H1 (cell line): Measurements from ENCODE around the gene MED12L. TPM values are rescaled to one million over a fixed set of nuclear protein-coding genes. Genes with fewer than 3 reads are reported as not detected.

Source experiments
- CHD1 ChIP-seq: IDR thresholded peaks from 2 replicates; pipeline ENCODE4 v1.6.1; 2012; ENCODE audit warnings: low read depth, low read length, improper control_type of control experiment
- EP300 ChIP-seq, 2 experiments: IDR thresholded peaks; 1 replicate in 1 of 2; 2 replicates in 1 of 2; pipeline ENCODE4 v1.6.1; 2011 to 2012; ENCODE audit warnings: low read depth in 2 of 2, low read length in 2 of 2, mild to moderate bottlenecking in 2 of 2, borderline replicate concordance in 1 of 2, inconsistent platforms in 1 of 2, moderate library complexity in 1 of 2
- JUN ChIP-seq: IDR thresholded peaks from 2 replicates; pipeline ENCODE4 v1.6.1; 2011; ENCODE audit warnings: low read depth, mild to moderate bottlenecking, improper control_type of control experiment, low read length
- KDM1A ChIP-seq: fragments of 200-600, 300-600 bp; sonication (generic); IDR thresholded peaks from 2 replicates; pipeline ENCODE4 v1.7.1; 2016; ENCODE audit warnings: mild to moderate bottlenecking, low read length, borderline replicate concordance
- RNF2 ChIP-seq: fragments of 200-900, 300-1000 bp; sonication (generic); IDR thresholded peaks from 2 replicates; pipeline ENCODE4 v1.7.1; 2016; ENCODE audit warnings: borderline replicate concordance, low read depth, mild to moderate bottlenecking, antibody characterized with exemption, low read length; ENCODE audit not compliant: poor library complexity, severe bottlenecking; ENCODE audit errors: missing control alignments
- TAF7 ChIP-seq: optimal IDR thresholded peaks from 2 replicates; pipeline ENCODE3; 2011; ENCODE audit warnings: low read depth, mild to moderate bottlenecking, inconsistent platforms, low read length, moderate library complexity, borderline replicate concordance
- polyA plus RNA-seq, 7 experiments: library from polyadenylated mRNA; depleted of rRNA in 3 of 7; stranded (reverse) in 5 of 7; unstranded in 2 of 7; fragments of >200 nt in 5 of 7; fragments of 200-250 nt in 2 of 7; gene quantifications; 1 replicate in 5 of 7; 2 replicates in 1 of 7; 4 replicates in 1 of 7; pipeline versions ENCODE4 v1.2.1 to v1.2.3, GENCODE V29; 2011 to 2013; ENCODE audit warnings: missing spikeins in 2 of 7, mixed read lengths in 2 of 7
- total RNA-seq: library from RNA; stranded (reverse); fragmentation: NEBNext Ultra II Directional; extraction: Animal tissue kit (Norgen Biotek cat#: 25700); gene quantifications from 2 replicates; pipeline ENCODE4 v1.2.1, GENCODE V29; 2021
- TF ChIP-seq, protein P1 (sequence below): fragments of 300-600 bp; sonication (generic); IDR thresholded peaks from 2 replicates; pipeline ENCODE4 v1.7.1; 2012; ENCODE audit warnings: low read length, moderate library complexity, mild to moderate bottlenecking, inconsistent platforms; ENCODE audit not compliant: insufficient replicate concordance

MED12L gene
- total and polyA plus RNA-seq, 2 of the 8 experiments (the other 6 are each of a cell fraction or from before 2014, with no cell fraction given): 3.6 to 26.2 TPM

DNA sequence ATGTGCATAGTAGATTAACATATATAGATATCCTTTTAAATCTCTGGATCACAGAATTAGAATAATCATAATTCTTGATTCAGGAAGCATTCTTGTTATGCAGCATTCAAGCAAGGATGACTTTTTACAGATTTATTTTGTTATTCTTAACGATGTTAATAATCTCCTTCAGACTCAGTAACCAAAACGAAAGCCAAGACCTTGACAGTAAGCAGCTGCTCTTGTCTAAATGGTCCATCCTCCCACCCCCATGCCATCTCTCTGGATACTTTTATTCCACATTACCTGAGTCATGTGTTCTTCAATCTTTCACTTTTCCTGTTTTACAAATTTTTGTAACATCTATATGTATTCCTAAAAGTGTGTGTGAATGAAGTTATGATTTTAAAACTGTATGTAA, 150.9 kb downstream of the MED12L start (continued):
- TF ChIP-seq KDM1A: no peak
- no peak for TF ChIP-seq RNF2
- TF ChIP-seq CHD1: no peak
- no peak for TF ChIP-seq EP300 (IDR thresholded peaks at IDR 0.05; ENCODE audit: borderline replicate concordance in 1 of 2, low read depth in 2 of 2, low read length in 2 of 2)
- TF ChIP-seq JUN: no peak
- TF ChIP-seq, protein P1, sequence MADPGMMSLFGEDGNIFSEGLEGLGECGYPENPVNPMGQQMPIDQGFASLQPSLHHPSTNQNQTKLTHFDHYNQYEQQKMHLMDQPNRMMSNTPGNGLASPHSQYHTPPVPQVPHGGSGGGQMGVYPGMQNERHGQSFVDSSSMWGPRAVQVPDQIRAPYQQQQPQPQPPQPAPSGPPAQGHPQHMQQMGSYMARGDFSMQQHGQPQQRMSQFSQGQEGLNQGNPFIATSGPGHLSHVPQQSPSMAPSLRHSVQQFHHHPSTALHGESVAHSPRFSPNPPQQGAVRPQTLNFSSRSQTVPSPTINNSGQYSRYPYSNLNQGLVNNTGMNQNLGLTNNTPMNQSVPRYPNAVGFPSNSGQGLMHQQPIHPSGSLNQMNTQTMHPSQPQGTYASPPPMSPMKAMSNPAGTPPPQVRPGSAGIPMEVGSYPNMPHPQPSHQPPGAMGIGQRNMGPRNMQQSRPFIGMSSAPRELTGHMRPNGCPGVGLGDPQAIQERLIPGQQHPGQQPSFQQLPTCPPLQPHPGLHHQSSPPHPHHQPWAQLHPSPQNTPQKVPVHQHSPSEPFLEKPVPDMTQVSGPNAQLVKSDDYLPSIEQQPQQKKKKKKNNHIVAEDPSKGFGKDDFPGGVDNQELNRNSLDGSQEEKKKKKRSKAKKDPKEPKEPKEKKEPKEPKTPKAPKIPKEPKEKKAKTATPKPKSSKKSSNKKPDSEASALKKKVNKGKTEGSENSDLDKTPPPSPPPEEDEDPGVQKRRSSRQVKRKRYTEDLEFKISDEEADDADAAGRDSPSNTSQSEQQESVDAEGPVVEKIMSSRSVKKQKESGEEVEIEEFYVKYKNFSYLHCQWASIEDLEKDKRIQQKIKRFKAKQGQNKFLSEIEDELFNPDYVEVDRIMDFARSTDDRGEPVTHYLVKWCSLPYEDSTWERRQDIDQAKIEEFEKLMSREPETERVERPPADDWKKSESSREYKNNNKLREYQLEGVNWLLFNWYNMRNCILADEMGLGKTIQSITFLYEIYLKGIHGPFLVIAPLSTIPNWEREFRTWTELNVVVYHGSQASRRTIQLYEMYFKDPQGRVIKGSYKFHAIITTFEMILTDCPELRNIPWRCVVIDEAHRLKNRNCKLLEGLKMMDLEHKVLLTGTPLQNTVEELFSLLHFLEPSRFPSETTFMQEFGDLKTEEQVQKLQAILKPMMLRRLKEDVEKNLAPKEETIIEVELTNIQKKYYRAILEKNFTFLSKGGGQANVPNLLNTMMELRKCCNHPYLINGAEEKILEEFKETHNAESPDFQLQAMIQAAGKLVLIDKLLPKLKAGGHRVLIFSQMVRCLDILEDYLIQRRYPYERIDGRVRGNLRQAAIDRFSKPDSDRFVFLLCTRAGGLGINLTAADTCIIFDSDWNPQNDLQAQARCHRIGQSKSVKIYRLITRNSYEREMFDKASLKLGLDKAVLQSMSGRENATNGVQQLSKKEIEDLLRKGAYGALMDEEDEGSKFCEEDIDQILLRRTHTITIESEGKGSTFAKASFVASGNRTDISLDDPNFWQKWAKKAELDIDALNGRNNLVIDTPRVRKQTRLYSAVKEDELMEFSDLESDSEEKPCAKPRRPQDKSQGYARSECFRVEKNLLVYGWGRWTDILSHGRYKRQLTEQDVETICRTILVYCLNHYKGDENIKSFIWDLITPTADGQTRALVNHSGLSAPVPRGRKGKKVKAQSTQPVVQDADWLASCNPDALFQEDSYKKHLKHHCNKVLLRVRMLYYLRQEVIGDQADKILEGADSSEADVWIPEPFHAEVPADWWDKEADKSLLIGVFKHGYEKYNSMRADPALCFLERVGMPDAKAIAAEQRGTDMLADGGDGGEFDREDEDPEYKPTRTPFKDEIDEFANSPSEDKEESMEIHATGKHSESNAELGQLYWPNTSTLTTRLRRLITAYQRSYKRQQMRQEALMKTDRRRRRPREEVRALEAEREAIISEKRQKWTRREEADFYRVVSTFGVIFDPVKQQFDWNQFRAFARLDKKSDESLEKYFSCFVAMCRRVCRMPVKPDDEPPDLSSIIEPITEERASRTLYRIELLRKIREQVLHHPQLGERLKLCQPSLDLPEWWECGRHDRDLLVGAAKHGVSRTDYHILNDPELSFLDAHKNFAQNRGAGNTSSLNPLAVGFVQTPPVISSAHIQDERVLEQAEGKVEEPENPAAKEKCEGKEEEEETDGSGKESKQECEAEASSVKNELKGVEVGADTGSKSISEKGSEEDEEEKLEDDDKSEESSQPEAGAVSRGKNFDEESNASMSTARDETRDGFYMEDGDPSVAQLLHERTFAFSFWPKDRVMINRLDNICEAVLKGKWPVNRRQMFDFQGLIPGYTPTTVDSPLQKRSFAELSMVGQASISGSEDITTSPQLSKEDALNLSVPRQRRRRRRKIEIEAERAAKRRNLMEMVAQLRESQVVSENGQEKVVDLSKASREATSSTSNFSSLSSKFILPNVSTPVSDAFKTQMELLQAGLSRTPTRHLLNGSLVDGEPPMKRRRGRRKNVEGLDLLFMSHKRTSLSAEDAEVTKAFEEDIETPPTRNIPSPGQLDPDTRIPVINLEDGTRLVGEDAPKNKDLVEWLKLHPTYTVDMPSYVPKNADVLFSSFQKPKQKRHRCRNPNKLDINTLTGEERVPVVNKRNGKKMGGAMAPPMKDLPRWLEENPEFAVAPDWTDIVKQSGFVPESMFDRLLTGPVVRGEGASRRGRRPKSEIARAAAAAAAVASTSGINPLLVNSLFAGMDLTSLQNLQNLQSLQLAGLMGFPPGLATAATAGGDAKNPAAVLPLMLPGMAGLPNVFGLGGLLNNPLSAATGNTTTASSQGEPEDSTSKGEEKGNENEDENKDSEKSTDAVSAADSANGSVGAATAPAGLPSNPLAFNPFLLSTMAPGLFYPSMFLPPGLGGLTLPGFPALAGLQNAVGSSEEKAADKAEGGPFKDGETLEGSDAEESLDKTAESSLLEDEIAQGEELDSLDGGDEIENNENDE: no peak
- no peak for TF ChIP-seq TAF7
- TF ChIP-seq, all 59 proteins: peak for 0
